GDM1 (cell line): ENCODE measurements around the gene GRAMD4.
A peak's percentile ranks its signal among the peaks of the same experiment; 100 is the strongest.
"Not testable (repeated sequence)": the region's sequence is repeated elsewhere in the genome, so short reads cannot be mapped to it uniquely, and the experiment has no call there.

Experiments used
- DNase-seq: peaks from one replicate; lab custom pipeline; 2025; lab: John Stamatoyannopoulos, UW

GRAMD4 gene

GRCh38 chr22:46620588-46621242 lies 529 bp downstream of the GRAMD4 start:
- DNase-seq, result no peak

- DNase-seq, result not testable (repeated sequence)
Observed at GRCh38 chr22:46621243-46621930, 1.2 kb downstream of the GRAMD4 start.

GRCh38 chr22:46622081-46622521 lies 1.9 kb downstream of the GRAMD4 start:
- peak; percentile 24 for DNase-seq

- DNase-seq, result no peak
Observed at GRCh38 chr22:46625113-46625842, 5.1 kb downstream of the GRAMD4 start.

- DNase-seq, result no peak
Observed at GRCh38 chr22:46625843-46626349, 5.7 kb downstream of the GRAMD4 start.

- DNase-seq, result no peak
Observed at GRCh38 chr22:46626356-46626755, 6.2 kb downstream of the GRAMD4 start.

- no peak for DNase-seq
Observed at GRCh38 chr22:46626911-46627805, 7.0 kb downstream of the GRAMD4 start.

- DNase-seq, result no peak
Observed at GRCh38 chr22:46627806-46628482, 7.8 kb downstream of the GRAMD4 start.

GRCh38 chr22:46628756-46629155 lies 8.6 kb downstream of the GRAMD4 start:
- no peak for DNase-seq

- DNase-seq, result no peak
Observed at GRCh38 chr22:46629291-46629690, 9.1 kb downstream of the GRAMD4 start.

GRCh38 chr22:46631113-46631512 lies 10.9 kb downstream of the GRAMD4 start:
- no peak for DNase-seq

GRCh38 chr22:46632646-46633249 lies 12.6 kb downstream of the GRAMD4 start:
- DNase-seq, result no peak

GRCh38 chr22:46633334-46633890 lies 13.2 kb downstream of the GRAMD4 start:
- no peak for DNase-seq

GRCh38 chr22:46634011-46634699 lies 14.0 kb downstream of the GRAMD4 start:
- no peak for DNase-seq

GRCh38 chr22:46634973-46635685 lies 14.9 kb downstream of the GRAMD4 start:
- DNase-seq, result not testable (repeated sequence)

- DNase-seq, result no peak
Observed at GRCh38 chr22:46635756-46636155, 15.6 kb downstream of the GRAMD4 start.

GRCh38 chr22:46636221-46637002 lies 16.2 kb downstream of the GRAMD4 start:
- no peak for DNase-seq
